Karpas-422 (cell line): ENCODE data around the gene PRKCE. TPM values are rescaled to one million over a fixed set of nuclear protein-coding genes. Genes with fewer than 3 reads are reported as not detected.

ENCODE experiments used
- DNase-seq: peaks from one replicate; pipeline ENCODE4 v3.0.0-alpha.2; 2015
- H2AFZ ChIP-seq: fragments of 200-600 bp; sonication (generic); 2 replicates; pipeline ENCODE4 v1.6.1; 2014; ENCODE audit warnings: antibody characterized with exemption, low read length, mixed read lengths
- H3K27ac ChIP-seq: fragments of 200-600 bp; sonication (generic); 2 replicates; pipeline ENCODE4 v1.5.1; 2014; ENCODE audit warnings: mild to moderate bottlenecking, low read length, moderate library complexity
- H3K27me3 ChIP-seq: fragments of 200-600 bp; sonication (generic); 2 replicates; pipeline ENCODE4 v1.6.1; 2014; ENCODE audit warnings: low read length, mixed read lengths
- H3K36me3 ChIP-seq: fragments of 200-600 bp; sonication (generic); 2 replicates; pipeline ENCODE4 v1.6.1; 2014; ENCODE audit warnings: low read length, mixed read lengths; ENCODE audit not compliant: insufficient read depth
- H3K4me1 ChIP-seq: fragments of 200-600 bp; sonication (generic); 2 replicates; pipeline ENCODE4 v1.6.1; 2014; ENCODE audit warnings: mild to moderate bottlenecking, low read length, mixed read lengths
- H3K4me2 ChIP-seq: fragments of 200-600 bp; sonication (generic); 2 replicates; pipeline ENCODE4 v1.6.1; 2014; ENCODE audit warnings: low read length, low read depth, mild to moderate bottlenecking; ENCODE audit not compliant: poor library complexity, severe bottlenecking
- H3K4me3 ChIP-seq: fragments of 200-600 bp; sonication (generic); 2 replicates; pipeline ENCODE4 v1.5.1; 2014; ENCODE audit warnings: mild to moderate bottlenecking, antibody characterized with exemption, low read length, mixed read lengths
- H3K79me2 ChIP-seq: fragments of 200-600 bp; sonication (generic); 2 replicates; pipeline ENCODE4 v1.6.1; 2014; ENCODE audit warnings: mild to moderate bottlenecking, low read length, mixed read lengths
- H3K9ac ChIP-seq: fragments of 200-600 bp; sonication (generic); 2 replicates; pipeline ENCODE4 v1.6.0; 2014; ENCODE audit warnings: low read length
- H3K9me2 ChIP-seq: fragments of 200-600 bp; sonication (generic), shearing (Covaris generic); replicated peaks from 2 replicates; pipeline ENCODE4 v1.6.0; 2014; ENCODE audit warnings: mild to moderate bottlenecking, low read length, moderate library complexity; ENCODE audit not compliant: insufficient read depth
- H3K9me3 ChIP-seq: fragments of 300-700, 200-600 bp; sonication (generic); 2 replicates; pipeline ENCODE4 v1.6.1; 2014; ENCODE audit warnings: low read length, mixed read lengths
- H4K20me1 ChIP-seq: fragments of 200-600 bp; sonication (generic); 2 replicates; pipeline ENCODE4 v1.6.1; 2014; ENCODE audit warnings: mild to moderate bottlenecking, antibody characterized with exemption, low read length, low read depth; ENCODE audit not compliant: insufficient read depth
- total RNA-seq: library from RNA; depleted of rRNA; stranded (reverse); fragments of >200 nt; shearing (Covaris generic); gene quantifications from 2 replicates; pipeline ENCODE4 v1.2.3, GENCODE V29; 2014; ENCODE audit warnings: low replicate concordance

The PRKCE gene
- total RNA-seq, 1 experiment from 2014 or later: 61.8 TPM

DNA sequence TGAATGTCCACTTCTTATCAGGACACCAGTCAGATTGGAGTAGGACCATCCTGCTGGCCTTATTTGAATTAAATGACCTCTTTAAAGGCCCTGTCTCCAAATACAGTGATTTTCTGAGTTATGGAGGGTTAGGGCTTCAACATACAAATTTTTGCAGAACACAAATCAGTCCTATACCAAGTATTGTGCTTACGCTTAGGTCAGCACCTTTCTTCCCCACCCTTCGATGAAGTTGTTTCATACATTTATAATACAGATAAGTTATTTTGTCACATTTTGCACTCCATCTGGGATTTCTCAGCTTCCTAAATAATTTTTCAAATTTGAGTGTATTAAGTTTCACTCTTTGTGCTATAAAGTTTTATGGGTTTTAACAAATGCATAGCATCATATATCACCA lies 455.2 kb downstream of the PRKCE start:
- Histone ChIP-seq H3K4me2 (no peak overlapping the region), H3K79me2 (peaks cover 57% of the 10 kb centered on the region), H3K36me3 (peaks cover 50% of the 10 kb centered on the region), H3K27me3 (no peaks in the 10 kb centered on the region), H2AFZ (no peak overlapping the region), H3K9me2 (no peaks in the 10 kb centered on the region), H4K20me1 (no peaks in the 10 kb centered on the region), H3K27ac (no peak overlapping the region), H3K9ac (no peak overlapping the region), H3K9me3 (no peaks in the 10 kb centered on the region), H3K4me1 (peaks cover 6% of the 10 kb centered on the region; the same call in 1 of the 2 replicates), H3K4me3 (no peak overlapping the region)
- no peak for DNase-seq

DNA sequence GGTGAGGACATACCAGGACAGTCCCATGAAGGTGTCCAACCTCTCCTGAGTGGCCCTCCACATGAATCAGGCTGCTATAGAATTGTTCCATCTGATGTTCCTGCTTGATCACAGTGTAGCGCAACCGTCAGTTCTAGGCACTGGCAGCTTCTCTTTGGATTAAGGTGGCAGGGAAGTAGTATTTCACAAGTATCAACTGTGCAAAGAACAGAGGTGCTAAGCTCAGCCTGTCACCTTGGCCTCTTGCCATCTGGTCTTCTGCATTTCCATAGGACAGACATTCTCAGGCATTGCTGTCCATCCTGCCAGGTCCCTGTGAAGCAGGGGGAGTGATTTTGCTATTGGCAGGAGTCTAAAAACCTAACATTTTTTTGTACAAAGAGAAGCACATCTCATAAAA lies 463.5 kb downstream of the PRKCE start:
- H3K36me3 ChIP-seq: 0 out of 2 replicates have a peak, but pooled peaks cover 10% of the 10 kb centered on the region

DNA sequence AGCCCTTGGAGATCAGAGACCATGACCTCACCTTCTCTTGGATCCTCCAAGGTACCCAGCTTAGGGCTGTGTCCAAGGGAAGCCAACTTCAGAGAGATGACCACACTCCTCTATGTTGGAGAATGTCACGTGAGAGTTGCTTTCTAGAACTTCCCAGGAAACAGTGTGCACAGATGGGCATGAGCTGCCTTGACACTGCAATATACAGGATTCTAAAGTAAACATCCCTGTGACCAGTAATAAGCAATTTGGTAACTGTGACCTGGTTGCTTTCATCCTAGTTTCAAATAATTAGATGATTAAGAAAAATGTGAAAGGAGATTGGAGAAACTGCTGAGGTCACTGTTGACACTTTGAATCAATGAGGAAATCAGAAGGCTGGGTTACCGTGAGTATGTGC lies 464.7 kb downstream of the PRKCE start:
- H3K9me3 ChIP-seq: no peaks in the 10 kb centered on the region
- no peak overlapping the region for H3K4me2 ChIP-seq
- DNase-seq: no peak

More for the DNA sequence above, 463.5 kb downstream of the PRKCE start:
- no peak overlapping the region for H2AFZ ChIP-seq
- no peaks in the 10 kb centered on the region for H3K9me2 ChIP-seq
- no peaks in the 10 kb centered on the region for H4K20me1 ChIP-seq
- no peak overlapping the region for H3K9ac ChIP-seq
- no peak overlapping the region for H3K27ac ChIP-seq
- H3K79me2 ChIP-seq: peaks cover 30% of the 10 kb centered on the region
- no peak for DNase-seq
- no peak overlapping the region for H3K4me2 ChIP-seq
- H3K4me3 ChIP-seq: no peak overlapping the region
- H3K27me3 ChIP-seq: no peaks in the 10 kb centered on the region
- H3K9me3 ChIP-seq: no peaks in the 10 kb centered on the region
- H3K4me1 ChIP-seq: no peaks in the 10 kb centered on the region

DNA sequence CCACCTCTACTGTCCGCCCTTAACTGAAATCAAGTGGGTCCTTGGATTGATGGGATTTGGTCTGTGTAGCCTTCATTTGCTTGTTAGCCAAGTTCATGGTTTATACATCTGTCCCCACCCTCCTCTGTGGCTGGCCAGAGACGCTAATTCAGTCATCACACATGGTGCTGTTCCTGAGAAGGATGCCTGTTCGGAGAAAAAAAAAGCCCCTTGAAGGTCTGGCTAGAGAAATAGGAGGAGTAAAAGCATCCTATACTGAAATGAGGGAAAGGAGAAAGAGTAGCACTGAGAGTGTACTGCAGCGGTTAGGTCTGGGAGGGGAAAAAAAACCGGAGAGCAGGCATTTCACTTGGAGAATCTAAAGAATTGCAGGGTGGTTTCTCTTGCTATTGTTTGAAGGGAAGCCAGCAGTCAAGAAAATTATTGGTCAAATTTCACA lies 465.1 kb downstream of the PRKCE start:
- Histone ChIP-seq H3K79me2 (peaks cover 25% of the 10 kb centered on the region; the same call in 1 of the 2 replicates), H4K20me1 (no peaks in the 10 kb centered on the region), H3K36me3 (0 out of 2 replicates have a peak, but pooled peaks cover 7% of the 10 kb centered on the region), H3K9me2 (no peaks in the 10 kb centered on the region), H3K9ac (no peak overlapping the region), H2AFZ (no peak overlapping the region), H3K27me3 (no peaks in the 10 kb centered on the region), H3K9me3 (no peaks in the 10 kb centered on the region), H3K4me2 (no peak overlapping the region), H3K27ac (no peak overlapping the region), H3K4me1 (no peaks in the 10 kb centered on the region), H3K4me3 (no peak overlapping the region)
- no peak for DNase-seq

More for the DNA sequence above, 464.7 kb downstream of the PRKCE start:
- Histone ChIP-seq H3K9ac (no peak overlapping the region), H3K79me2 (peaks cover 29% of the 10 kb centered on the region), H3K4me3 (no peak overlapping the region), H3K27ac (no peak overlapping the region), H3K27me3 (no peaks in the 10 kb centered on the region), H4K20me1 (no peaks in the 10 kb centered on the region), H2AFZ (no peak overlapping the region), H3K4me1 (no peaks in the 10 kb centered on the region), H3K36me3 (0 out of 2 replicates have a peak, but pooled peaks cover 10% of the 10 kb centered on the region), H3K9me2 (no peaks in the 10 kb centered on the region)

DNA sequence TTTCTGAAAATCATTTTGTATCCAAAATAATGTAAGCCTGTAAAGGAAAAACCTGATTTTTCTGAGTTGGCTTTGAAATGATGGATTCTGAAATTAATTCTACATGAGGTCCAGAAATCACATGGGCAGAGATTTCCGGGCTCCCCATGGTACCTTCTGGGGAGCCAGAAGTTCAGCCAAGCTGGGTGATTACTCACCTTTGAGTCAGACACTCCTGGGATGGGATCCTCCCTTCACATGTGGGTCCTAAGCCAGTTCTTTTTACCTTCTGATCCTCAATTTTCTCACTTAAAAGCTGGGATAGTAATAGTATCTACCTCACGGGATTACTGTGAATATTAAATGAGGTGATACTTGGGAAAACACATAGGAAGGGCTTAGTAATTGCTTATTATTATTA lies 465.9 kb downstream of the PRKCE start:
- Histone ChIP-seq H3K27me3 (no peaks in the 10 kb centered on the region), H3K9me3 (no peaks in the 10 kb centered on the region), H3K36me3 (0 out of 2 replicates have a peak, but pooled peaks cover 6% of the 10 kb centered on the region), H3K9me2 (no peaks in the 10 kb centered on the region), H3K79me2 (peaks cover 19% of the 10 kb centered on the region; the same call in 1 of the 2 replicates), H4K20me1 (no peaks in the 10 kb centered on the region), H3K4me3 (no peak overlapping the region), H3K27ac (no peak overlapping the region), H3K9ac (no peak overlapping the region), H2AFZ (no peak overlapping the region), H3K4me1 (no peaks in the 10 kb centered on the region), H3K4me2 (no peak overlapping the region)
- no peak for DNase-seq

DNA sequence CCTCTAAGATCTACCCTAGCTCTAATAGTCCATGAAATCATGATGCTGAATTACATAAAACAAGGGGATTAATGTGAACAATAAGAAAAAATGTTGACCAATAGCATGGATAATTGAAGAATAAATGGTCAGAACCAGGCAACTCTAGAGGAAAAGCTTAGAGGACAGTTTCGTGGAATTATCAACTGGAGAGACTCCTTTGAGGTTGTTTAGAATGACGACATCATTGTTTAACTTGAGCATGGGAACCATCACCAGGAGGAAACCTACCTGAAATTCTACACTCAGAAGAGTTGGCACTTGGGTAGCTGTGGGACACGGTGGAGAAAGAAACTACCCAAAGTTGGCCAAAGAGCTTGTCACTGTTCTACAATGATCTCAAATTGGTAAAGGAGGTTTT lies 466.5 kb downstream of the PRKCE start:
- no peak overlapping the region for H3K27ac ChIP-seq
- 0 out of 2 replicates have a peak, but pooled peaks cover 6% of the 10 kb centered on the region for H3K36me3 ChIP-seq
- no peaks in the 10 kb centered on the region for H3K4me1 ChIP-seq
- H3K4me3 ChIP-seq: no peak overlapping the region
- no peak overlapping the region for H3K9ac ChIP-seq
- no peaks in the 10 kb centered on the region for H3K27me3 ChIP-seq
- H3K79me2 ChIP-seq: peaks cover 14% of the 10 kb centered on the region; the same call in 1 of the 2 replicates
- no peaks in the 10 kb centered on the region for H3K9me2 ChIP-seq
- H4K20me1 ChIP-seq: no peaks in the 10 kb centered on the region
- no peak overlapping the region for H3K4me2 ChIP-seq
- DNase-seq: no peak
- H3K9me3 ChIP-seq: no peaks in the 10 kb centered on the region
- H2AFZ ChIP-seq: no peak overlapping the region

DNA sequence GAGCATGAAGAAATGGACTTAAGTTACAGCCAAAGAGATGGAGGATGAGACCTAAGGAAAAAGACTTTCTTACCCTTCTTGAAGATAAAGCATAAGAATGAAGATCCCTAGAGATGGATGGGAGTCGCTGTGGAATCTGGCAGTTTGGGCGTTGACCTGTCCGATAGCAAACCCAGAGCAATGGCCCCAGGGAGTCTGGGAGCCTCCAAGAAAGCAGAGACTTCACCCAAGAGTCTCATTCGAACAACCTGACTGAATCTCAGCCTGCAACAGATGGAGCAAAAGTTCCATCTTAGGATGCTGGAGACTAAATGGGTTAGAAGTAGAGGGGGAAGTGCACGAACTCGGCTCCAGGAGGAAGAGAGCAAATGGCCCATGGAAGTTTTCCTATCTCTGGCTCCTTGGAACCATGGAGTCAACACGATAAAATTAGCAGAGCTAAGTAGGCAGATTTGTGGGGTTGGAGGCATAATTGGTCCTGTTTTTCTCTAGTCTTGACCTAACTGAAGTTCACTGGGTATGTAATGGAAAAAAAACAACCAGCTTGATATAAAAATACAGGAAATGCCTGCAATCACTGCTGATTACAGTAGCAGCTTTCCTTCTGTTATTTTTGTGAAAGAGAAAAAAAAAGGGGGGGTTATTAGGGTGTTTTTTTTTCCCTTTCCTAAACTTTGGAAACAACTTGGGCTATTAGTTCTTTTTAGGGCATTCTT lies 467.3 kb downstream of the PRKCE start:
- Histone ChIP-seq H2AFZ (no peak overlapping the region), H4K20me1 (no peaks in the 10 kb centered on the region), H3K36me3 (0 out of 2 replicates have a peak, but pooled peaks cover 6% of the 10 kb centered on the region), H3K79me2 (peaks cover 10% of the 10 kb centered on the region; the same call in 1 of the 2 replicates), H3K27ac (no peak overlapping the region), H3K27me3 (no peaks in the 10 kb centered on the region), H3K9me2 (no peaks in the 10 kb centered on the region), H3K9ac (no peak overlapping the region), H3K4me1 (no peaks in the 10 kb centered on the region), H3K9me3 (no peaks in the 10 kb centered on the region), H3K4me2 (no peak overlapping the region), H3K4me3 (no peak overlapping the region)
- DNase-seq: no peak

DNA sequence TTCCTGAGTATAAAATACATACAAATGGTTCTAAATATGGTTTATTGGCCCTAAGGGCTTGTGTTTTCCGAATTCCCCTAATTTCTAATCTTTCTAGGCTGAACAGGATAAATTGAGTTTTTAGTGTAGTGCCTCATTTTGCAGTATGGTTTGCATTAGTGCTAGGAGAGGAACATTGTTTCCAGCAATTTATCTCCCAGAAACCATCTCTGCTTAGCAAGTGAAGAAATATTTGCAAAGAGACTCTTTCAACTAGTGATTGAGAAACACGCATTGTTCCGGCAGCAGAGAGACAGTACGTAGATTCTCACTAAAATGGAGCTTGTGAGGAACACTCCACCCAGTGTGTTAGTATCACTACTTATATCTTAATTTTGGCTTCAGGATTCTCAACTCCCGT lies 468.0 kb downstream of the PRKCE start:
- no peaks in the 10 kb centered on the region for H4K20me1 ChIP-seq
- H2AFZ ChIP-seq: no peak overlapping the region
- no peak overlapping the region for H3K4me3 ChIP-seq
- H3K27ac ChIP-seq: no peak overlapping the region
- H3K36me3 ChIP-seq: 0 out of 2 replicates have a peak, but pooled peaks cover 6% of the 10 kb centered on the region
- H3K4me1 ChIP-seq: no peaks in the 10 kb centered on the region
- H3K9me3 ChIP-seq: no peaks in the 10 kb centered on the region
- peaks cover 10% of the 10 kb centered on the region; the same call in 1 of the 2 replicates for H3K79me2 ChIP-seq
- no peak overlapping the region for H3K4me2 ChIP-seq
- H3K9me2 ChIP-seq: no peaks in the 10 kb centered on the region
- no peak for DNase-seq
- no peak overlapping the region for H3K9ac ChIP-seq
- H3K27me3 ChIP-seq: no peaks in the 10 kb centered on the region
